ENCODE measurements around the gene ARHGAP40. TPM values are rescaled to one million over a fixed set of nuclear protein-coding genes. Genes with fewer than 3 reads are reported as not detected.

The ARHGAP40 gene
- polyA plus RNA-seq, 4 donors, result 0.24 to 2.6 (median 1.1) TPM

DNA sequence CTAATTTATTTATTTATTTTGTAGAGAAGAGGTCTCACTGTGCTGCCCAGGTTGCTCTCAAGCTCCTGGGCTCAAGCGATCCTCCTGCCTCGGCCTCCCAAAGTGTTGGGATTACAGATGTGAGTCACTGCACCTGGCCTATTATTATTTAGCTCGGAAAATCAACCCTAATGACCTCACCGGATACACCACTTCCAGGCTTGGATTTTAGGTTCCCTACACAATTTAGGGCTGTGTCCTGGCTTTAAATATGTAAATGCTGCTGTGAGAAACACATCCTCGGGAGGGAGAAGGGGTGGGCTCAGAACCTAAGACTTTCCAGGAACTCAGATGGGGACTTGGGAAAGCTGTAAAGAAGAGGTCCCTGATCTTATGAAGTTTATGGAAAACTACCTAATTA lies 71.7 kb downstream of the ARHGAP40 start:
- DNase-seq (ENCODE audit: low read depth in 4 of 4, low spot score in 2 of 4), result no peak

DNA sequence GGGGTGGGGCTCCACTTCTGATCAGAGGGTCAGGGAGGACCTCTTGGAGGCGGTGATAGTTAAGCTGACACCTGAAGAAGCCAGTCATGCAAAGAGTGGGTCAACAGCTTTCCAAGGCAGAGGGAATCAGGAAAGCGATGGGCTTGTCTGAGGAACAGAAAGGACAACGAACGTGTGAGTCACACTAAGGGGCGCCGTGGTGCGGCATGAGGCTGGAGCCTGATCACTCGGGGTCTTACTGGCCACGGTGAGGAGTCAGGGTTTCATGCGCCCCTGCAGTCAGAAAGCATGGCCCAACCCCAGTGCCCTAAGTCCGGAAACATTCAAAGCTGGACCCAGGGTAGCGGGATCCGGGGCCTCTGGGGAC lies 72.1 kb downstream of the ARHGAP40 start:
- no peak for DNase-seq (ENCODE audit: low read depth in 4 of 4, low spot score in 2 of 4)

DNA sequence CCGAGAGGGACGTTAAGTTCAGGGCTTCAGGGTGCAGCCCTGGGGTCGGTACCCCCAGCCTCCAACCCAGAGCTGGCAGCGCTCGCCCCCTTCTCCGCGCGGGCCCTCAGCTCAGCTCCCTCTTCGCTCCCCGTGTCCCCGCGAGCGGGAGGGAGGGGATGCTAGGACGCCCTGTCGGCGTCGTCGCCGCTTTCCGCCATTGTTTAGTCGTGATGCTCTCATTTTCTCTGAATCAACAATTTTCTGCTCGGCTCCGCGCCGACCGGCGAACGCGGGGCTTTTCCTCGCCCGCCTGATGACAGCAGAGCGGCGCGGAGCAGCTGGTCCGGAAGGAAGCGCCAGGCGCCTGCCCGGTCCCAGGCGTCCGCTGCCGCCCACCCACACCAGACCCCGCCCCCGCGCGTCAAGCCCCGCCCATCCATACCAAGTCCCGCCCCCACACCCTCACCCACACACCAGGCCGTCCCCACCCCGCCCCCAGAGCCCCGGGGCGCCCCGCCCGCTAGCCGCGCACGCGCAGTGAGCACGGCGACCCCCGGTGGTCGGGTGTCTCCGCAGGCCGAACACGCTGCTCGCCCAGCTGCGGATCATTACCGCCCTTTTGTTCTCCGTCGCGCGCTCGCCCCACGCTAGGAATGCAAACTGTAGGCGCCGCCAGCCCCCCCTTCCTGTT lies 72.6 kb downstream of the ARHGAP40 start:
- DNase-seq (ENCODE audit: low read depth in 4 of 4, low spot score in 2 of 4), result peak in 3 of 4 donors; percentile 39 to 53 (median 51)

DNA sequence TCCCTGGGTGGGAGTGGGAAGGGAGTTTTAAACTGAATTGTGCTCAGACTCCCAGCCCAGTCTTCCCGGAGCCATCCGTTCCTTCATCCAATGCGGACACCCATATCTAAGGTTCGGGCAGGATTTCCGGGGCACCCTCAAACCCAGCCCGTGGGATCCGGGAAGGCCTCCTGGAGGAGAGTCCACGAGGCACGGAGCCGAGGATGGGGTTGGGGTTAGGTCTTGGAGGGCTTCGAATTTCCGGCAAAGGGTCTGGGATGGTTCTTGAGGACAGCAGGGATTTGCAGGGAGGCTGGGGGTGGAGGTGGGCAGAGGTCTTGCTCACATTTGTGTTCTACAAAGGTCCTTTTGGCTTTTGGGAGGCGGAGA lies 73.1 kb downstream of the ARHGAP40 start:
- DNase-seq (ENCODE audit: low read depth in 4 of 4, low spot score in 2 of 4), result no peak

DNA sequence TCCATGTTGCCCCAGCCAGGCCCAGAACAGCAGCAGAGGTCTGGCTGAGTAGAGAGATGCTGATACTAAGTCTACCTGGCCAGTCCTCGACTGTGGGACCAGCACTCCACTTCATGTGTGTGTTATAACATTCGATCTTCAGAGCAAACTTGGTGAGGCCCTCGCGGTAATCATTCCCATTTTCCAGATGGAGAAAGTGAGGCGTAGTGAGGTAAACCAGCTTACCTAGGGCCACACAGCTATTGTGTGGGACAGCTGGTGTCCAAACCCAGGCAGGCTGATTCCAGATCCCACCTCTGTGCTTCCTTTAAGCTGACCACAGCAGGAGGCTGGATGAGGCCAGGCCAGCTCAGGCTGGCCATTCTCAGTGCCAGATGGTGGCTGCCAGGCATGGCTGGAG lies 75.0 kb downstream of the ARHGAP40 start:
- DNase-seq (ENCODE audit: low read depth in 4 of 4, low spot score in 2 of 4), result no peak

DNA sequence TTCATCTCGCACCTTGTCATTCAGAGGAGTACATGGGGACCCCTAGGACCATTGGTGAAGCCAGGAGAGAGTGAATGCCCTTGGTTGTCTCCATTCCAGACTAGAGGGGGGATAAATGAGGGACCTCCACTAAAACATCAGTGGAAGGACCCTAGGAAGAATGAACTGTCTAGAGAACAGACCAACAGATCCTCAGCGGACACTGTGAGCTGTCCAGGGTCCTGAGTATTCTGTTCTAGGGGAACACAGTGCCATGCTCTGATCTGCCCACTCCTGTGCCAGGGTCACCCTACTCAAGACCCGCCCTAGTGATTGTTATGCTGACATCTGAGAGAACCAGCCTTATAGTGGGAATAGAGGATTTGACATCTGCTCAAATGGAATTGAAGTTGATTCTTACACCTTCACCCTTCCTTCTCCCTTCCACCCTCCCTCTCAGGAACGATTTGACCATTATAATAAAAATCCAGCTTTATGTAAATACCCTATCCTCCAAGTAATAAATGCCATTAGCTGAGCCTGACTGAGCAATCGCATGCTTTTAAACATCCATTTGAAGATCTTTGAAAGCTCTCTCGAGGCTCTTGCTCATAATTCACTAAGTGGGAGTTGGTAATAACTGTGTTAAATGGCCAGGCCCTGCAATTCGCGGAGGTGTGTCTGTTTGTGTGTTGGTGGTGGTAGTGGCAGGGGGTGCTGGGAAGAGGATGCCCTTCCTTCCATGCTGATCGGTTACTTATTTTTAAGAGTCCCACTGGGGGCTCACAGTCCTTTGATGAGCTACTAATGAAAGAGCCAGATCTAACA lies 79.1 kb downstream of the ARHGAP40 start:
- peak in 3 of 4 donors; percentile 48 to 75 (median 55) for DNase-seq (ENCODE audit: low read depth in 4 of 4, low spot score in 2 of 4)

DNA sequence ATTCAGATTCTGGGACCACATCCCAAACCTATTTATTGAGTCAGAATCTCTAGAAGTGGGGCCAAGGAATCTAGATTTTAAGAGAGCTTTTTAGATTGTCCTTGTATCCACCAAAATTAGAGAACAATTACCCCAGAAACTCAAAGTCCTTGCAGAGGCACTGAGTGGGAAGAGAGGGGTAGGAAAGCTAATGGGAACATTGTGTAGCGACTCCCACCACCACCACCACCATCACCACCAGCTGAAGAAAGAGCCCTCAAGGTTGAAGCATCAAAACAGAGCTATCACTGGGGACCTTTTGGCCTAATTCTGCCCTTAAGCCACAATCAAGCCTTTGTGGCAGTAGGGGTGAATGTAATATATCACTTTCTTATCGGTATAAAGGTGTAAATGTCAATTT lies 83.7 kb downstream of the ARHGAP40 start:
- no peak for DNase-seq (ENCODE audit: low read depth in 4 of 4, low spot score in 2 of 4)

DNA sequence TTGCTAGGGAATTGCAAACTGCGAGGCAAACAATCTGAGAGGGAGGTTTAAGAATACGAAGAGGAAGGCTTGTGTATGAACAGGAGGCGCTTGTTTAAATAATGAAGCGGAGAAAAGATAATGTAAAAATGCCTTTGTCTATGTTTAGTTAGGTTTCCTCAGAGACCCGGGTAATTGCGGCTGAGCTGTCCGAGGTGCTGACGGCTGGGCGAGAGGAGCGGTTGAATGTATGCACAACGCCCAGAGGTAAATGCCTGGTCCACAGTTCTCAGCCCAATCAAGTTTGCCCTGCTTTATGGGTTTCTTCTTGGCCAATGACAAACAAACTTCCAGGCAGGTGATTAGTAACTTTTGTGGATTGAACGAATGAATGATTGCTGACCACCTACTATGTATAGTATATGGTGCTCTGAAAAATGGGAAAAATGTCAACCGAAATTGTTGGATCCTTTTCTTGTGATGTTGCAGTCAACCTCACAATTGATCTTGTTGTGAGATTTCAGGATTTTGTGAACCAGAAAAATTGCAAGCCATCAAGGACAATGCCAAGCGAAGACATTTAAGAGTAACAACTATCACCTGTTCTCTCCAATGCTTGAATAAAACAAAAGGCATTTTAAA lies 84.4 kb downstream of the ARHGAP40 start:
- DNase-seq (ENCODE audit: low read depth in 4 of 4, low spot score in 2 of 4), result peak in 3 of 4 donors; percentile 47 to 72 (median 57)

DNA sequence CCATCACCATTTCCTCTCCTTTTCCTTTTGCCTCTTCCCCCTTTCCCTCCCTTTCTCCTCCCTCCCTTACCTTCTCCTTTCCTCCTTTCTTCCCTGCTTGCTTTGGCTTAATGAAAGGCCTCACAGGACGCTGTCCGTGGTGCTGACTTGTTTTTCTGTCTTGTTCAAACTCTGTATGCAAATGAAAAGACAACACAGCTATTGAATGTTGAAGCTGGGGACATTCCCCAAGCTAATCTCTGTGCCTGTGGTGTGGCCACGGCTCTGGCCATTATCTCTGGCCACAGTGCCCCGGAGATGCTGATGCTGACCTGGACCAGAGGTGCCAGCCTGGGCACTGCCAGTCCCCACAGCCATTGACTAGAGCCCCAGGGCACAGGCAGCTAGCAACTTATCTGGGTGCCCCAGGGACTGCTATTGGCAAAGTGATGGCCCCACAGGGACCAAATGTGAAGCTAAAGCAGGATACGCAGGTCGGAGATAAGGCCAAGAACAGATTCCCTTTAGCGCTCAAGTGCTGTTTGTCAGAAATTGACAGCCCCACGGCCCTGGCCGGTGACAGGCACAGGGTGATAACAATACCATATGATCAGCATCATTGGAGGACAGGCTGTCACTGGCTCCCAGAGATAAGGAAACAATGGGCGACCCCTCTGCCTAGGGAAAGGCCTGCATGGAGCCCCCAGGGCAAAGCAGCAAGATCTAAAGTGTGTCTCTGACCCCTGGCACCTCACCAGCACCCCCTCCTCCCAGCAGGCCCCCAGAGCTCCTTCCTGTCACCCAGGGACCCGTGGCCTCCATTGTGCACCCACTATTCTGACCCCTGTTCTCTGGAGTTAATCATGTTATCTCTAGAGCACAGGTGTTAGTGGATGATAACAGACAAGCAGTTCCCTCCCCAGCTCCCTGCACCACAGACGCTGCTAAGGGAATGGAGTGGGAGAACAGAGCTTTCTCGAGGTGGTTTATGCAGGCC lies 91.1 kb downstream of the ARHGAP40 start:
- DNase-seq (ENCODE audit: low read depth in 4 of 4, low spot score in 2 of 4), result peak in 2 of 4 donors; percentile 56 to 86

DNA sequence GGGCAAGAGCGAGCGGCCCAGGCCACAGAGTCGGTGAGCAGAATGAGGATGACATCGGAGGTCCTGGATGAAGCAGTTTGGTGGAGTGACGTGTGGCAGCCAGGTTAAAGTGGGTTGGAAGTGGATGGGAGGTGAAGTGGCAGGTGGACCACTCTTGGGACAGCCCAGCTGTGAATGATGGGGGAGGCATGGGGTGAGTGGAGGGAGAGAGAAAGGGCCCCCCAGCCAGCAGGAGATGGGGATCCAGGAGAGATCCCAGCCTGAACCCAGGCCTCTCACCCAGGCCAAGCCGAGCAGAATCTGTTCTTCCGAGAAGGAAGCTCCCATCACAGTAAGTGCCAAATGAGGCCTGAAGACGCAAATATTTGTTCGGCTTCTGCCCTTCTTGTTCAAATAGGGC lies 95.7 kb downstream of the ARHGAP40 start:
- DNase-seq (ENCODE audit: low read depth in 4 of 4, low spot score in 2 of 4), result no peak

DNA sequence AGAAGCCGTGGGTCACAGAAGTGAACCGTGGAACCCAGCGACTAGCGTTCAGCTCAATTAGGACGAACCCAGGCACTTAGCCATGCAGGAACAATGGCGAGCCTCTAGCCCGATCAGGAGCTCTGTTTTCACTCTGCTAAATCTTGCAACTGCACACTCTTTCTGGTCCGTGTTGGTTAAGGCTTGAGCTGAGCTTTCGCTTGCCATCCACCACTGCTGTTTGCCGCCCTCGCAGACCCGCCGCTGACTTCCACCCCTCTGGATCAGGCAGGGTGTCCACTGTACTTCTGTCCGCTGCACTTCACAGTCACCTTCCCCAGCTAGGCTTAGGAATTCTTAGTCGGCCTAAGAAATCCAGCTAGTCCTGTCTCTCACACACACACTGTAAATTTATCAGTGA lies 96.9 kb downstream of the ARHGAP40 start:
- no peak for DNase-seq (ENCODE audit: low read depth in 4 of 4, low spot score in 2 of 4)

DNA sequence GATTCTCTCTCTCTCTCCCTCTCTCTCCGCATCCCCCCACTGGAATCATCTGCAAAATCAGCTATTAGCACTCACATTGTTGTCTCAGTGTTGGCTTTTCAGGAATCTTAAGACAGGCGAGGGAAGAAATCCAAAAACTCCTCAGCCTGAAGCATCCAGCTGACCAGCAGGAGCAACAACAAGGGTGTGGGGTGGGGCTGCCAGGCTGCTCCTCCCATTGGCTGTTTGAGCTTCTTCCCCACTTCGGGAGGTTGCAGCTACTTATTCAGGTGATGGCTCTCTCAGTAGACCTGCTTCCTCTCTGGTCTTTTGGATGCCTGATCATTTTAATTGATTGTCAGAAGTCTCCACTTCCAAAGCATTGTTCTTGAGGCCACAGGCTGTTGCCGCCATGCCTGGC lies 98.5 kb downstream of the ARHGAP40 start:
- no peak for DNase-seq (ENCODE audit: low read depth in 4 of 4, low spot score in 2 of 4)

Other genes with a start within 250 kb of the ARHGAP40 start
- gene SNHG17, start 166.5 kb upstream of the ARHGAP40 start, polyA plus RNA-seq (ENCODE audit: insufficient read length in 4 of 4), result 10 to 100 TPM; 28.2 to 75.8 (median 33.0) TPM
- 10 to 100 TPM; 28.4 to 44.4 (median 38.3) TPM for gene RALGAPB, start 129.0 kb upstream of the ARHGAP40 start, polyA plus RNA-seq (ENCODE audit: insufficient read length in 4 of 4)
- not detected for gene ADIG, start 20.6 kb upstream of the ARHGAP40 start, polyA plus RNA-seq (ENCODE audit: insufficient read length in 4 of 4)
- gene SLC32A1, start 122.7 kb downstream of the ARHGAP40 start, polyA plus RNA-seq (ENCODE audit: insufficient read length in 4 of 4), result 1 to 10 TPM in 3 of 4 donors, under 1 TPM in 1; 0.89 to 2.4 (median 2.0) TPM
- gene ACTR5, start 146.7 kb downstream of the ARHGAP40 start, polyA plus RNA-seq (ENCODE audit: insufficient read length in 4 of 4), result 10 to 100 TPM in 2 of 4 donors, 1 to 10 TPM in 2; 9.2 to 10.9 (median 9.8) TPM
- 1 to 10 TPM; 6.5 to 8.6 (median 7.4) TPM for gene PPP1R16B, start 203.9 kb downstream of the ARHGAP40 start, polyA plus RNA-seq (ENCODE audit: insufficient read length in 4 of 4)